Liver (tissue), 9 donors: ENCODE results near the gene GMDS. TPM values are rescaled to one million over a fixed set of nuclear protein-coding genes. Genes with fewer than 3 reads are reported as not detected.

ENCODE experiments used
- DNase-seq: peaks from one replicate; pipeline ENCODE4 v3.0.0-alpha.2; 2017; ENCODE audit warnings: low spot score
- H3K27ac ChIP-seq, 2 donors: one replicate each; pipeline ENCODE4 v1.7.0; 2013; ENCODE audit warnings: inconsistent platforms in 2 of 2, low read length in 2 of 2, control low read depth in 1 of 2, low read depth in 1 of 2, mild to moderate bottlenecking in 1 of 2
- H3K27me3 ChIP-seq, 4 donors: one replicate each; pipeline versions ENCODE4 v1.6.1 to v1.7.0; 2013; ENCODE audit warnings: low read length in 3 of 4, inconsistent platforms in 1 of 4, mild to moderate bottlenecking in 1 of 4, moderate library complexity in 1 of 4; ENCODE audit not compliant: control insufficient read depth in 4 of 4, insufficient read depth in 4 of 4
- H3K36me3 ChIP-seq, 4 donors: one replicate each; pipeline versions ENCODE4 v1.6.1 to v1.7.0; 2013; ENCODE audit warnings: low read length in 3 of 4, mild to moderate bottlenecking in 3 of 4, low read depth in 1 of 4, moderate library complexity in 1 of 4; ENCODE audit not compliant: control insufficient read depth in 4 of 4, insufficient read depth in 3 of 4
- H3K4me1 ChIP-seq, 4 donors: one replicate each; pipeline versions ENCODE4 v1.6.1 to v1.7.0; 2013; ENCODE audit warnings: low read length in 3 of 4, mild to moderate bottlenecking in 3 of 4, moderate library complexity in 1 of 4; ENCODE audit not compliant: control insufficient read depth in 4 of 4, insufficient read depth in 4 of 4
- H3K4me3 ChIP-seq, 3 donors: one replicate each; pipeline versions ENCODE4 v1.6.1 to v1.7.0; 2013; ENCODE audit warnings: low read length in 3 of 3, control low read depth in 1 of 3, low read depth in 1 of 3, mild to moderate bottlenecking in 1 of 3
- H3K9ac ChIP-seq, 2 donors: one replicate each; pipeline ENCODE4 v1.7.0; 2013; ENCODE audit warnings: low read length in 2 of 2, mild to moderate bottlenecking in 2 of 2, moderate library complexity in 2 of 2, control low read depth in 1 of 2, low read depth in 1 of 2
- H3K9me3 ChIP-seq, 4 donors: one replicate each; pipeline versions ENCODE4 v1.6.1 to v1.7.0; 2013; ENCODE audit warnings: low read length in 3 of 4; ENCODE audit not compliant: control insufficient read depth in 4 of 4
- EGR1 ChIP-seq, 2 donors: IDR thresholded peaks; 2 replicates each; pipeline ENCODE4 v1.6.1; 2016 to 2018; ENCODE audit warnings: antibody characterized with exemption in 2 of 2, low read depth in 2 of 2
- FOXA2 ChIP-seq: IDR thresholded peaks from 2 replicates; pipeline ENCODE4 v1.6.1; 2016; ENCODE audit warnings: antibody characterized with exemption
- GABPA ChIP-seq, 2 donors: IDR thresholded peaks in 1 of 2; conservative IDR thresholded peaks in 1 of 2; 2 replicates each; pipeline ENCODE4 v1.6.1; 2016; ENCODE audit warnings: antibody characterized with exemption in 2 of 2, mild to moderate bottlenecking in 1 of 2, moderate library complexity in 1 of 2
- HNF4A ChIP-seq, 2 donors: conservative IDR thresholded peaks; 2 replicates each; pipeline ENCODE4 v1.6.1; 2016; ENCODE audit warnings: antibody characterized with exemption in 2 of 2, mild to moderate bottlenecking in 2 of 2
- HNF4G ChIP-seq: IDR thresholded peaks from 2 replicates; pipeline ENCODE4 v1.6.1; 2016; ENCODE audit warnings: antibody characterized with exemption
- JUND ChIP-seq, 2 donors: IDR thresholded peaks; 2 replicates each; pipeline ENCODE4 v1.6.1; 2016; ENCODE audit warnings: antibody characterized with exemption in 2 of 2
- MAX ChIP-seq: IDR thresholded peaks from 2 replicates; pipeline ENCODE4 v1.6.1; 2016; ENCODE audit warnings: antibody characterized with exemption
- RXRA ChIP-seq, 2 donors: IDR thresholded peaks; 2 replicates each; pipeline ENCODE4 v1.6.1; 2017 to 2018; ENCODE audit warnings: antibody characterized with exemption in 2 of 2, mild to moderate bottlenecking in 1 of 2
- TAF1 ChIP-seq: conservative IDR thresholded peaks from 2 replicates; pipeline ENCODE4 v1.6.1; 2016; ENCODE audit warnings: antibody characterized with exemption, mild to moderate bottlenecking
- YY1 ChIP-seq: IDR thresholded peaks from 2 replicates; pipeline ENCODE4 v1.6.1; 2016; ENCODE audit warnings: antibody characterized with exemption, mild to moderate bottlenecking
- ZBTB33 ChIP-seq: IDR thresholded peaks from 2 replicates; pipeline ENCODE4 v1.6.1; 2016; ENCODE audit warnings: antibody characterized with exemption
- WGBS: extraction: QIAGEN DNeasy Blood & Tissue Kit; methylation state at CpG from one replicate; pipeline ENCODE4 v1.1.7; 2013; 5-methylcytosine and 5-hydroxymethylcytosine counted together
- polyA plus RNA-seq, 2 donors: library from polyadenylated mRNA; stranded (reverse) in 1 of 2; unstranded in 1 of 2; fragments of 200-250 nt in 1 of 2; fragments of >200 nt in 1 of 2; fragmentation: Nextera tagmentation in 1 of 2; extraction: Ambion mirVana in 1 of 2; gene quantifications; one replicate each; pipeline versions ENCODE4 v1.2.1 to v1.2.3, GENCODE V29; 2013 to 2015
- total RNA-seq, 2 donors: library from RNA; depleted of rRNA; stranded (reverse); fragments of >200 nt; gene quantifications; one replicate each; pipeline ENCODE4 v1.2.3, GENCODE V29; 2014
- TF ChIP-seq, protein P1 (sequence below): fragments of 150-350 bp; IDR thresholded peaks from 2 replicates; pipeline ENCODE4 v1.5.1; 2017; ENCODE audit warnings: improper control_type of control experiment, low read depth, low read length; ENCODE audit not compliant: missing input control
- donor health status: healthy.
- donor health status: healthy.
- donor health status: healthy.
- donor health status: healthy.
- donor health status: healthy.

Gene GMDS
- total and polyA plus RNA-seq, 4 donors = 3.5 to 15.6 (median 13.0) TPM

DNA sequence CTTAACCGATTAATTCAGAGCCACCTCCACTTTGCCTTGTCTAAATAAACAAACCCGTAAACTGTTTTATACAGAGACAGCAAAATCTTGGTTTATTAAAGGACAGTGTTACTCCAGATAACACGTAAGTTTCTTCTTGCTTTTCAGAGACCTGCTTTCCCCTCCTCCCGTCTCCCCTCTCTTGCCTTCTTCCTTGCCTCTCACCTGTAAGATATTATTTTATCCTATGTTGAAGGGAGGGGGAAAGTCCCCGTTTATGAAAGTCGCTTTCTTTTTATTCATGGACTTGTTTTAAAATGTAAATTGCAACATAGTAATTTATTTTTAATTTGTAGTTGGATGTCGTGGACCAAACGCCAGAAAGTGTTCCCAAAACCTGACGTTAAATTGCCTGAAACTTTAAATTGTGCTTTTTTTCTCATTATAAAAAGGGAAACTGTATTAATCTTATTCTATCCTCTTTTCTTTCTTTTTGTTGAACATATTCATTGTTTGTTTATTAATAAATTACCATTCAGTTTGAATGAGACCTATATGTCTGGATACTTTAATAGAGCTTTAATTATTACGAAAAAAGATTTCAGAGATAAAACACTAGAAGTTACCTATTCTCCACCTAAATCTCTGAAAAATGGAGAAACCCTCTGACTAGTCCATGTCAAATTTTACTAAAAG lies 633.0 kb downstream of the GMDS start:
- Histone ChIP-seq H3K4me1 (peaks cover 16 to 38% (median 30%) of the 10 kb centered on the region in 4 donors), H3K36me3 (no peaks in the 10 kb centered on the region), H3K9ac (peak overlapping the region in 1 of 2 donors; percentile 22), H3K27ac (no peak overlapping the region), H3K4me3 (peak overlapping the region; percentile 57 to 62 (median 57)), H3K27me3 (peaks cover 2 to 22% (median 10%) of the 10 kb centered on the region in 4 donors), H3K9me3 (peaks cover 0 to 9% (median 1%) of the 10 kb centered on the region in 4 donors)
- DNase-seq = no peak
- TF ChIP-seq GABPA (IDR thresholded peaks at IDR 0.05 in 1 of 2, conservative IDR thresholded peaks at IDR 0.05 in 1 of 2) (no peak), TAF1 (no peak), MAX (no peak), YY1 (no peak), FOXA2 (no peak), HNF4G (no peak)
- WGBS = 23% methylated on average over 10 of the region's 10 CpGs

- H3K36me3 ChIP-seq = no peaks in the 10 kb centered on the region
- H3K9ac ChIP-seq = peak overlapping the region in 1 of 2 donors; percentile 22
- H3K27ac ChIP-seq = no peak overlapping the region
- H3K27me3 ChIP-seq = peaks cover 2 to 21% (median 13%) of the 10 kb centered on the region in 4 donors
- DNase-seq = no peak
- H3K4me3 ChIP-seq = peak overlapping the region; percentile 57 to 62 (median 57)
- H3K4me1 ChIP-seq = peaks cover 22 to 45% (median 34%) of the 10 kb centered on the region in 4 donors
- WGBS = 3% methylated on average over 71 of the region's 71 CpGs
- H3K9me3 ChIP-seq = peaks cover 0 to 9% (median 1%) of the 10 kb centered on the region in 4 donors
- TF ChIP-seq RXRA (IDR thresholded peaks at IDR 0.05) (no peak), MAX (no peak), EGR1 (IDR thresholded peaks at IDR 0.05; ENCODE audit: low read depth in 2 of 2) (no peak)
Observed at GRCh38 chr6:1611572-1612298, 633.7 kb downstream of the GMDS start.

DNA sequence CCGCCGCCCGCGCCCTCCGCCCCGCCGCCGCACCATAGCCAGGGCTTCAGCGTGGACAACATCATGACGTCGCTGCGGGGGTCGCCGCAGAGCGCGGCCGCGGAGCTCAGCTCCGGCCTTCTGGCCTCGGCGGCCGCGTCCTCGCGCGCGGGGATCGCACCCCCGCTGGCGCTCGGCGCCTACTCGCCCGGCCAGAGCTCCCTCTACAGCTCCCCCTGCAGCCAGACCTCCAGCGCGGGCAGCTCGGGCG lies 634.2 kb downstream of the GMDS start:
- WGBS = 6% methylated on average over 38 of the region's 38 CpGs
- H3K4me1 ChIP-seq = peaks cover 22 to 49% (median 34%) of the 10 kb centered on the region in 4 donors
- DNase-seq = no peak
- H3K9me3 ChIP-seq = peaks cover 0 to 9% (median 1%) of the 10 kb centered on the region in 4 donors
- no peak for TF ChIP-seq RXRA (IDR thresholded peaks at IDR 0.05)
- no peak for TF ChIP-seq HNF4A (conservative IDR thresholded peaks at IDR 0.05)
- TF ChIP-seq, protein P1, sequence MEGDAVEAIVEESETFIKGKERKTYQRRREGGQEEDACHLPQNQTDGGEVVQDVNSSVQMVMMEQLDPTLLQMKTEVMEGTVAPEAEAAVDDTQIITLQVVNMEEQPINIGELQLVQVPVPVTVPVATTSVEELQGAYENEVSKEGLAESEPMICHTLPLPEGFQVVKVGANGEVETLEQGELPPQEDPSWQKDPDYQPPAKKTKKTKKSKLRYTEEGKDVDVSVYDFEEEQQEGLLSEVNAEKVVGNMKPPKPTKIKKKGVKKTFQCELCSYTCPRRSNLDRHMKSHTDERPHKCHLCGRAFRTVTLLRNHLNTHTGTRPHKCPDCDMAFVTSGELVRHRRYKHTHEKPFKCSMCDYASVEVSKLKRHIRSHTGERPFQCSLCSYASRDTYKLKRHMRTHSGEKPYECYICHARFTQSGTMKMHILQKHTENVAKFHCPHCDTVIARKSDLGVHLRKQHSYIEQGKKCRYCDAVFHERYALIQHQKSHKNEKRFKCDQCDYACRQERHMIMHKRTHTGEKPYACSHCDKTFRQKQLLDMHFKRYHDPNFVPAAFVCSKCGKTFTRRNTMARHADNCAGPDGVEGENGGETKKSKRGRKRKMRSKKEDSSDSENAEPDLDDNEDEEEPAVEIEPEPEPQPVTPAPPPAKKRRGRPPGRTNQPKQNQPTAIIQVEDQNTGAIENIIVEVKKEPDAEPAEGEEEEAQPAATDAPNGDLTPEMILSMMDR = no peak
- no peak for TF ChIP-seq ZBTB33
- no peak for TF ChIP-seq EGR1 (IDR thresholded peaks at IDR 0.05; ENCODE audit: low read depth in 2 of 2)
- no peak for TF ChIP-seq JUND (IDR thresholded peaks at IDR 0.05)
- TF ChIP-seq HNF4G = no peak
- H3K9ac ChIP-seq = no peak overlapping the region
- peaks cover 2 to 26% (median 16%) of the 10 kb centered on the region in 4 donors for H3K27me3 ChIP-seq
- no peak overlapping the region for H3K27ac ChIP-seq
- peak overlapping the region in 1 of 3 donors; percentile 62 for H3K4me3 ChIP-seq
- H3K36me3 ChIP-seq = no peaks in the 10 kb centered on the region
